Measurements from ENCODE around the gene TBX1. TPM values are rescaled to one million over a fixed set of nuclear protein-coding genes. Genes with fewer than 3 reads are reported as not detected.

The TBX1 gene
- total RNA-seq, 5 donors from 2014 or later (not counting 1 experiment from before 2014, with no cell fraction given): 0.20 TPM; not detected in 4

DNA sequence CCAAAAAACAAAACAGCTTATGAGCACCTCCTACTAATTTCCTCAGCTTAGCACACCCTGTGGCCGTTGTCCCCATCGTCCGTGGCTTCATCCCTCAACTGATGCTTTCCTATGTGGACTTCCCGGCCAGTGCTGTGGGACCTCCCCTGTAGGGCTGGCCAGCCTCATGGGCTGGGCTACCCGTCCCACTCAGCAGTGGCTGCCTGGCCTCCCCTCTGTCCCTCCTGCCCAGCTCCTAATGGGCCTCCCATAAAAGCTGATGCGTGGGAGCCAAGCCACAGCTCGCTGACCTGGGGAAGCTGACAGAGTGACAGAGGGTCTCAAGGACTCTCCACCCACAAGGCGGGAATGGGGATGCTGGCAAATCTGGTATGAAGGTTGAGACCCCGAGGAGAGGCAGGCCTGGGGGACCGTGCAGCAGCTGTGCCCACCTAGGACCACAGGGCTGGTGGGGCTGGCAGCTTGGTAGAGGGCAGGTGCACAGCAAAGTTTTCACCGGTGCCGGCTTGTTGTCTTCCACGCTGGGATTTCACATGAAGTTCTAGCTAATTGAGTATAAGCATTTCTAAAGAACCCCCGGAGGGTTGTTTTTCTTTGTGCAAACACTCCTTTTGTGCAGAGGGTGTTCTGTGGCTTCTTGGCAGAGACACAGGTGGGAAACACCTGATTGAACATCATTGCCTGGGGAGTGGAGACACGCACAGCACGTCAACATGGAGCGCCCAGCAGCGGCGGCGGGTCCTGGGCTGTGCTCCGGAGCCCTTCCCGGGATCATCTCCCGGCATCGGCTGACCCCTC lies 23.2 kb downstream of the TBX1 start:
- H3K4me3 Mint-ChIP-seq: no peak overlapping the region
- peaks cover 3 to 19% of the 10 kb centered on the region in 2 donors for H3K27me3 Mint-ChIP-seq
- peaks cover 0 to 21% of the 10 kb centered on the region in 2 experiments for H3K27me3 ChIP-seq (replicated peaks in 1 of 2; ENCODE audit: control insufficient read depth in 2 of 2, extremely low read depth in 1 of 2, insufficient read depth in 2 of 2, low read length in 1 of 2)
- ChIA-PET CTCF (interaction anchor here in 1 of 2 donors (0.6 kb wide), 1 partner anchor 175 kb away, joined by 4 read pairs; no protein-coding TSS in a partner anchor), POLR2A (no interaction called here)
- peaks cover 6 to 11% (median 6%) of the 10 kb centered on the region in 3 donors for H3K4me1 Mint-ChIP-seq
- DNase-seq (no peak), ATAC-seq (replicated peaks in 1 of 4) (no peak)
- H3K36me3 Mint-ChIP-seq: peaks cover 14% of the 10 kb centered on the region
- WGBS (ENCODE audit: insufficient coverage): 95% methylated on average over 23 of the region's 24 CpGs
- H3K4me3 ChIP-seq (ENCODE audit: control insufficient read depth in 1 of 2, extremely low read depth in 1 of 2, low read length in 1 of 2): no peak overlapping the region
- peaks cover 0 to 3% of the 10 kb centered on the region in 2 donors for H3K36me3 ChIP-seq (ENCODE audit: control insufficient read depth in 2 of 2, extremely low read depth in 1 of 2, insufficient read depth in 1 of 2, low read length in 1 of 2)
- H3K27ac ChIP-seq (ENCODE audit: low read length): no peak overlapping the region
- no peaks in the 10 kb centered on the region for H3K9me3 ChIP-seq
- no peaks in the 10 kb centered on the region for H3K9me3 Mint-ChIP-seq
- H3K27ac Mint-ChIP-seq: no peak overlapping the region
- H3K4me1 ChIP-seq (ENCODE audit: control insufficient read depth in 1 of 2, extremely low read depth in 1 of 2, insufficient read depth in 2 of 2, low read length in 2 of 2): no peaks in the 10 kb centered on the region

DNA sequence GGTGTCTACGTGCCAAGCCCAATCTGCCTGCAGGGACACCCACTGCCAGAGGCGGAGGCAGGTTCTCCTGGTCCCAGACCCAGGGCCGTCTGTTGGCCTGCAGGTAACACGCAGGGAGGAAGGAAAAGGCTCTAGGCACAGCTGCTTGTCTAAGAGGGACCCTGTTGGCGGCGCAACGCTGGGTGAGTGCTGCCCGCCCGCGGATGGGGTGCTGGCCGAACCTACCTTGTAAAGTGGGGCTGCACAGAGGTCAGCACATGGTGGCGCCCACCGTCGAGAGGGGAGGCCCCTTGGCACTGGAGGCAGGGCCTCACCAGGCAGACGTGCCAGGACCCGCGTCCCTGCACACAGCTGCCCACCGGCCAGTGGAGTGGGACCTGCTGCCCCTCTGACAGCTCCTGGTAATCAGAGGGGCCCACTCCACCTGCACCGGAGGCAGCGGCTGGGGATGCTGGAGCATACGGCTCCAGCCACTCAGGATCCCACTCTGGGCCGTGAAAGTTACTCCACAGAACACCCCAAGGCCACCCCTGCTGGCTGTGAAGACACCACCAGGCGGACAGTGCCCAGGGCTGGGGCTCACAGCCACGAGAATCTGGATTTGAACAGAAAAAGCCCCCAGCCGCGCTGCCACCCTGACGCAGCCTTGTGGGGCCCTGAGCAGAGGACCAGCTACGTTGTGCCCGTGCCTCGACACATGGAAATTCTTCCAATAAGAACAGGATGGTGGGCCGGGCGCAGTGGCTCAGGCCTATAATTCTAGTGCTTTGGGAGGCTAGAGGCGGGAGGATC lies 24.0 kb downstream of the TBX1 start:
- Histone ChIP-seq H3K4me3 (ENCODE audit: control insufficient read depth in 1 of 2, extremely low read depth in 1 of 2, low read length in 1 of 2) (no peak overlapping the region), H3K36me3 (ENCODE audit: control insufficient read depth in 2 of 2, extremely low read depth in 1 of 2, insufficient read depth in 1 of 2, low read length in 1 of 2) (peaks cover 0 to 3% of the 10 kb centered on the region in 2 donors), H3K9me3 (no peaks in the 10 kb centered on the region), H3K4me1 (ENCODE audit: control insufficient read depth in 1 of 2, extremely low read depth in 1 of 2, insufficient read depth in 2 of 2, low read length in 2 of 2) (no peaks in the 10 kb centered on the region), H3K27ac (ENCODE audit: low read length) (no peak overlapping the region), H3K27me3 (replicated peaks in 1 of 2; ENCODE audit: control insufficient read depth in 2 of 2, extremely low read depth in 1 of 2, insufficient read depth in 2 of 2, low read length in 1 of 2) (peaks cover 0 to 19% of the 10 kb centered on the region in 2 experiments)
- CTCF ChIA-PET: no interaction called here
- H3K27ac Mint-ChIP-seq: no peak overlapping the region
- no peak overlapping the region for H3K4me3 Mint-ChIP-seq
- 95% methylated on average over 28 of the region's 33 CpGs for WGBS (ENCODE audit: insufficient coverage)
- H3K4me1 Mint-ChIP-seq: peaks cover 6 to 11% (median 6%) of the 10 kb centered on the region in 3 donors
- DNase-seq: no peak
- H3K27me3 Mint-ChIP-seq: peaks cover 3 to 13% of the 10 kb centered on the region in 2 donors
- POLR2A ChIA-PET: no interaction called here
- no peaks in the 10 kb centered on the region for H3K9me3 Mint-ChIP-seq
- H3K36me3 Mint-ChIP-seq: peaks cover 15% of the 10 kb centered on the region
- no peak for ATAC-seq (replicated peaks in 1 of 4)

DNA sequence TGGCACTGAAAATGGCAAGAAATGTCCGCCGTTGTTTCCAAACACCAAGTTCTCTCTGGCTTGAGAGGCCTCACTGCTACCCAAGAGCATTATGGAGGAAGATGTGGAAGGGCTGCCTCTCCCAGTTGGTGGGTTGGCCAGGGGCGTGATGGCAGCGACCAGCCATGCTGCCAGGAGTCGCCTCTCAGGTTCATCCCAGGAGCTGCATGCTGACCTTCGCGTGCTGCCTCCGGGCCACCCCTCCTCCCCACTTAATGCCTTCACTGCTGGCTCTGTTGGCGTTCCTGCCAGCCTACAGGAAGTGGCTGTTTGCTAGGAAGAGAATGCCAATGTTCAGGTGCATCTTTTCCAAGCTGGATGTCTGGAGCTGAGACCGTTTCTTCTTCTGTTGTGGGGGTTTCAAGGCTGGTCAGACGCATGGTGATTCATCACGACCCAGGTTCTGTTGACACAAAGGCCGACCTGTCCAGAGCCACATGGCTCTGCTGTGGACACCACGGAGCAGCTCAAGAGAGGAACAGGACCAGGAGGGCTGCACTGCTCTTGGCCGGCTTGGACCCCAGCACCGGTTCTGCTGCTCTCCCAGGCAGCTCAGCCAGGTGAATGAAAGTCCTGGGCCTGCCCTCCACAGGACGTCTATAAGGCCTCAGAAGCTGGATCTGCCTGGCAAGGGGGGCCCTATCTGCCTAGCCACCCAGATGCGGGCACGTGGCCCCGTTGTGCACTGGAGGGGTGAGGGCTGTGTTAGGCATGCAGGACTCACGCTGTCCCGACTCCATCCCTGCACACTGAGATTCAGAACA lies 25.1 kb downstream of the TBX1 start:
- Histone ChIP-seq H3K4me1 (ENCODE audit: control insufficient read depth in 1 of 2, extremely low read depth in 1 of 2, insufficient read depth in 2 of 2, low read length in 2 of 2) (no peaks in the 10 kb centered on the region), H3K27me3 (replicated peaks in 1 of 2; ENCODE audit: control insufficient read depth in 2 of 2, extremely low read depth in 1 of 2, insufficient read depth in 2 of 2, low read length in 1 of 2) (peaks cover 0 to 17% of the 10 kb centered on the region in 2 experiments), H3K4me3 (ENCODE audit: control insufficient read depth in 1 of 2, extremely low read depth in 1 of 2, low read length in 1 of 2) (no peak overlapping the region), H3K27ac (ENCODE audit: low read length) (no peak overlapping the region), H3K9me3 (no peaks in the 10 kb centered on the region), H3K36me3 (ENCODE audit: control insufficient read depth in 2 of 2, extremely low read depth in 1 of 2, insufficient read depth in 1 of 2, low read length in 1 of 2) (peaks cover 0 to 3% of the 10 kb centered on the region in 2 donors)
- 86% methylated on average over 11 of the region's 22 CpGs for WGBS (ENCODE audit: insufficient coverage)
- ATAC-seq (replicated peaks in 1 of 4) (no peak), DNase-seq (no peak)
- no peak overlapping the region for H3K4me3 Mint-ChIP-seq
- H3K36me3 Mint-ChIP-seq: peaks cover 25% of the 10 kb centered on the region
- no peaks in the 10 kb centered on the region for H3K9me3 Mint-ChIP-seq
- ChIA-PET CTCF (no interaction called here), POLR2A (no interaction called here)
- H3K4me1 Mint-ChIP-seq: peaks cover 0 to 3% (median 0%) of the 10 kb centered on the region in 3 donors
- H3K27me3 Mint-ChIP-seq: peaks cover 0 to 4% of the 10 kb centered on the region in 2 donors
- no peak overlapping the region for H3K27ac Mint-ChIP-seq

DNA sequence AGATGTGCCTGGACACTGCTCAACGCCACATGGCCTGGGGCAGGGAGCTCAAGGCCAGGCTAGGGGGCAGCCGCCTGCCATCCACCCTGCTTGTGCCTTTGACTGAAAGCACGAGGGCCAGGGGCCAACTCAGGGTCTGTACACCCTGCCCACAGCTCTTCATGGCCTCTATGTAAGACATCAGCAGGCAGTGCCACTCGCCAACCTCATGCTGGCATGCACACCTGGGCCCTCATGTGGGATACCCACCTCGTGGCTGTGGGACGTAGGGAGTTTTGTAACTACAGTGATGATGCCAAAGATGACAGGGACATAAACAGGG lies 25.6 kb downstream of the TBX1 start:
- H3K9me3 Mint-ChIP-seq: no peaks in the 10 kb centered on the region
- CTCF ChIA-PET: no interaction called here

DNA sequence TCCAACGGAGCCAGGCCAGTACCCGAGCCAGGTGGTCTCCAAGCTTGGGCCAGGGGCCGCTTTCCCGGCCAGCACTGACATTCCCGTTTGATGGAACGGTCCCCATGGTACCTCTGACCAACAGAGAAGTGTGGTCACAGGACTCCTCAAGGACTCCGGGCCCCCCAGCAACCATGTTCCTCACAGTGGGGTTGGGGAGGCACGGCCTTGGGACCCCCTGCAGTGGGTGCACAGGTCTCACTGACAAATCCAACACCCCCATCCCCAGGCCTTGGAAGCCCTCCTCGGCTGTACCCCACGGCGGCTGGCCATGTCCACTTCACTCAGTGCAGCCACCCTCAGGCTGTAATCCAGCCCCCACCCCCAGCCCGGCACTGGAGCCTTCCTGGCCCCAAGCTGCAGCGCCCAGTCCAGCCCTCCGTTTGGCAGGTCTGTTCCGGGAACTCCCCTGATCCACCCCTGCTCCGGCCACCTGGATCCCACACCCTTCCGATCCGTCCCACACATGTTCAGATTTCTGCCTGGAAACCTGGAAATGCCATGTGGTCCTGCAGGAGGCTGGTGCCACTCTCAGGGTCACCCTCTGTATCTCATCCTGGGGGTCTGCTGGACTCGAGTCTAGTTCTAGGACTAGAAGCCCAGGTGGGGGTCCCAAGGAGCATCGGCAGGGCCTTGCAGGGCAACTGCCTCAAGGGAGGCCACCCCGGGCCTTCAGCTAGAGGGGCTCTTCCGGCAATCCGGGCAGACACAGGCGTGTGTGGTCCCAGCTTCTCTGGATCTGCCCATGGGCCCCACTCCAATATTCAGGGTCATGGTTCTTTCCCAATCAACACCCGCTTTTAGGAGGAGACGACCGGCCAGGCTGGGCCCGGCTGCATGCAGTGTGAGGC lies 26.6 kb downstream of the TBX1 start:
- over 99% methylated on average over 20 of the region's 28 CpGs for WGBS (ENCODE audit: insufficient coverage)
- no peak overlapping the region for H3K27ac ChIP-seq (ENCODE audit: low read length)
- CTCF ChIA-PET: no interaction called here
- no peaks in the 10 kb centered on the region for H3K9me3 ChIP-seq
- H3K27ac Mint-ChIP-seq: no peak overlapping the region
- no peaks in the 10 kb centered on the region for H3K4me1 ChIP-seq (ENCODE audit: control insufficient read depth in 1 of 2, extremely low read depth in 1 of 2, insufficient read depth in 2 of 2, low read length in 2 of 2)
- H3K4me3 Mint-ChIP-seq: no peak overlapping the region
- H3K36me3 Mint-ChIP-seq: peaks cover 38% of the 10 kb centered on the region
- peaks cover 0 to 4% (median 4%) of the 10 kb centered on the region in 3 donors for H3K9me3 Mint-ChIP-seq
- peaks cover 0 to 17% of the 10 kb centered on the region in 2 experiments for H3K27me3 ChIP-seq (replicated peaks in 1 of 2; ENCODE audit: control insufficient read depth in 2 of 2, extremely low read depth in 1 of 2, insufficient read depth in 2 of 2, low read length in 1 of 2)
- H3K27me3 Mint-ChIP-seq: peaks cover 0 to 2% of the 10 kb centered on the region in 2 donors
- ATAC-seq (replicated peaks in 1 of 4): no peak
- H3K4me3 ChIP-seq (ENCODE audit: control insufficient read depth in 1 of 2, extremely low read depth in 1 of 2, low read length in 1 of 2): no peak overlapping the region
- no peaks in the 10 kb centered on the region for H3K4me1 Mint-ChIP-seq
- no peak for DNase-seq
- peaks cover 0 to 3% of the 10 kb centered on the region in 2 donors for H3K36me3 ChIP-seq (ENCODE audit: control insufficient read depth in 2 of 2, extremely low read depth in 1 of 2, insufficient read depth in 1 of 2, low read length in 1 of 2)
- POLR2A ChIA-PET: no interaction called here

More for the DNA sequence above, 25.6 kb downstream of the TBX1 start:
- Histone ChIP-seq H3K4me1 (ENCODE audit: control insufficient read depth in 1 of 2, extremely low read depth in 1 of 2, insufficient read depth in 2 of 2, low read length in 2 of 2) (no peaks in the 10 kb centered on the region), H3K27ac (ENCODE audit: low read length) (no peak overlapping the region), H3K27me3 (replicated peaks in 1 of 2; ENCODE audit: control insufficient read depth in 2 of 2, extremely low read depth in 1 of 2, insufficient read depth in 2 of 2, low read length in 1 of 2) (peaks cover 0 to 17% of the 10 kb centered on the region in 2 experiments), H3K4me3 (ENCODE audit: control insufficient read depth in 1 of 2, extremely low read depth in 1 of 2, low read length in 1 of 2) (no peak overlapping the region), H3K36me3 (ENCODE audit: control insufficient read depth in 2 of 2, extremely low read depth in 1 of 2, insufficient read depth in 1 of 2, low read length in 1 of 2) (peaks cover 0 to 3% of the 10 kb centered on the region in 2 donors), H3K9me3 (no peaks in the 10 kb centered on the region)
- Mint-ChIP-seq H3K36me3 (peaks cover 28% of the 10 kb centered on the region), H3K4me1 (no peaks in the 10 kb centered on the region), H3K27ac (no peak overlapping the region), H3K27me3 (peaks cover 0 to 4% of the 10 kb centered on the region in 2 donors), H3K4me3 (no peak overlapping the region)
- POLR2A ChIA-PET: no interaction called here
- no peak for DNase-seq
- WGBS (ENCODE audit: insufficient coverage): 90% methylated on average over 6 of the region's 6 CpGs
- ATAC-seq (replicated peaks in 1 of 4): no peak
